GM12864 (cell line): ENCODE data around the gene F2RL3.
"Not testable (repeated sequence)": the region's sequence is repeated elsewhere in the genome, so short reads cannot be mapped to it uniquely, and the experiment has no call there.

ENCODE experiments used
- DNase-seq: peaks from one replicate; pipeline ENCODE4 v3.0.0-alpha.2; 2011; ENCODE audit warnings: low read depth
- H3K4me3 ChIP-seq: 2 replicates; pipeline ENCODE4 v1.5.1; 2011; ENCODE audit warnings: mild to moderate bottlenecking, low read depth, low read length, control low read depth
- CTCF ChIP-seq: IDR thresholded peaks from 2 replicates; pipeline ENCODE4 v1.5.1; 2011; ENCODE audit warnings: low read depth, mild to moderate bottlenecking, moderate library complexity, low read length, control low read depth, inconsistent platforms; ENCODE audit errors: missing control alignments

The F2RL3 gene

GRCh38 chr19:16930753-16931152, 42.0 kb downstream of the F2RL3 start:
- no peak for DNase-seq
- no peak for TF ChIP-seq CTCF
- H3K4me3 ChIP-seq: no peak overlapping the region

- no peak overlapping the region for H3K4me3 ChIP-seq
- DNase-seq: no peak
- TF ChIP-seq CTCF: no peak
These were observed 42.5 kb downstream of the F2RL3 start for GRCh38 chr19:16931306-16931705.

GRCh38 chr19:16934489-16934888, 45.7 kb downstream of the F2RL3 start:
- no peak for TF ChIP-seq CTCF
- no peak for DNase-seq
- no peak overlapping the region for H3K4me3 ChIP-seq

- no peak for DNase-seq
- TF ChIP-seq CTCF: no peak
- H3K4me3 ChIP-seq: no peak overlapping the region
These were observed 48.1 kb downstream of the F2RL3 start for GRCh38 chr19:16936901-16937300.

GRCh38 chr19:16937796-16938195, 49.0 kb downstream of the F2RL3 start:
- not testable (repeated sequence) for DNase-seq, H3K4me3 ChIP-seq

- no peak for DNase-seq
- no peak overlapping the region for H3K4me3 ChIP-seq
- TF ChIP-seq CTCF: no peak
These were observed 49.4 kb downstream of the F2RL3 start for GRCh38 chr19:16938211-16938610.

- DNase-seq, H3K4me3 ChIP-seq: not testable (repeated sequence)
These were observed 51.3 kb downstream of the F2RL3 start for GRCh38 chr19:16940063-16940462.

- no peak overlapping the region for H3K4me3 ChIP-seq
- TF ChIP-seq CTCF: no peak
- DNase-seq: no peak
These were observed 51.8 kb downstream of the F2RL3 start for GRCh38 chr19:16940626-16941025.
